Keratinocyte (primary cell): Measurements from ENCODE around the gene ABHD10. TPM values are rescaled to one million over a fixed set of nuclear protein-coding genes. Genes with fewer than 3 reads are reported as not detected.
A peak's percentile ranks its signal among the peaks of the same experiment; 100 is the strongest.

ENCODE experiments used
- DNase-seq: peaks from one replicate; pipeline ENCODE4 v3.0.0-alpha.2; 2011; ENCODE audit warnings: low read depth, missing footprints, low spot score
- FAIRE-seq: peaks from 2 replicates; lab custom pipeline; 2011; peaks lifted over from hg19 to GRCh38; lab: Jason Lieb, UNC
- H2AFZ ChIP-seq: 2 replicates; pipeline ENCODE4 v1.6.0; 2012; ENCODE audit warnings: low read length, control low read depth, inconsistent platforms; ENCODE audit not compliant: control insufficient read depth
- H3K27ac ChIP-seq: 2 replicates; pipeline ENCODE4 v1.5.1; 2011; ENCODE audit warnings: low read length; ENCODE audit not compliant: control insufficient read depth, insufficient read depth
- H3K27me3 ChIP-seq: 3 replicates; pipeline ENCODE4 v1.6.0; 2011; ENCODE audit warnings: low read length; ENCODE audit not compliant: control insufficient read depth, insufficient read depth; ENCODE audit errors: extremely low read depth
- H3K36me3 ChIP-seq, 2 experiments: 2 replicates in 1 of 2; 3 replicates in 1 of 2; pipeline ENCODE4 v1.5.1; 2011; ENCODE audit warnings: low read length in 2 of 2, mild to moderate bottlenecking in 1 of 2; ENCODE audit not compliant: control insufficient read depth in 2 of 2, insufficient read depth in 2 of 2; ENCODE audit errors: extremely low read depth in 1 of 2
- H3K4me1 ChIP-seq: 3 replicates; pipeline ENCODE4 v1.5.1; 2011; ENCODE audit warnings: low read length; ENCODE audit not compliant: control insufficient read depth, insufficient read depth; ENCODE audit errors: extremely low read depth
- H3K4me2 ChIP-seq: 3 replicates; pipeline ENCODE4 v1.6.0; 2011; ENCODE audit warnings: low read depth, low read length; ENCODE audit not compliant: control insufficient read depth, insufficient read depth; ENCODE audit errors: extremely low read depth
- H3K4me3 ChIP-seq, 3 experiments: fragments of 200-600 bp in 1 of 3; sonication (generic) in 1 of 3; 2 replicates in 2 of 3; 3 replicates in 1 of 3; pipeline ENCODE4 v1.5.1; 2011 to 2016; ENCODE audit warnings: low read length in 3 of 3, mild to moderate bottlenecking in 3 of 3, control low read depth in 2 of 3, inconsistent platforms in 1 of 3, low read depth in 1 of 3, mixed read lengths in 1 of 3, mixed run types in 1 of 3, moderate library complexity in 1 of 3; ENCODE audit not compliant: control insufficient read depth in 2 of 3, insufficient read depth in 2 of 3; ENCODE audit errors: extremely low read depth in 1 of 3
- H3K79me2 ChIP-seq: 2 replicates; pipeline ENCODE4 v1.6.0; 2012; ENCODE audit warnings: low read length; ENCODE audit not compliant: control insufficient read depth, insufficient read depth
- H3K9ac ChIP-seq: 3 replicates; pipeline ENCODE4 v1.6.0; 2011; ENCODE audit warnings: low read length; ENCODE audit not compliant: control insufficient read depth, insufficient read depth; ENCODE audit errors: extremely low read depth
- H3K9me1 ChIP-seq: 3 replicates; pipeline ENCODE4 v1.6.0; 2011; ENCODE audit warnings: low read length; ENCODE audit not compliant: control insufficient read depth, insufficient read depth; ENCODE audit errors: extremely low read depth
- H3K9me3 ChIP-seq: 2 replicates; pipeline ENCODE4 v1.5.1; 2012; ENCODE audit warnings: low read depth, low read length; ENCODE audit not compliant: control insufficient read depth
- H4K20me1 ChIP-seq: 3 replicates; pipeline ENCODE4 v1.6.0; 2011; ENCODE audit warnings: low read length; ENCODE audit not compliant: control insufficient read depth, insufficient read depth; ENCODE audit errors: extremely low read depth
- EZH2 ChIP-seq: IDR thresholded peaks from one replicate; pipeline ENCODE4 v1.6.1; 2012; ENCODE audit warnings: inconsistent platforms, mild to moderate bottlenecking, low read length, moderate library complexity
- dilution Hi-C: fragments of 300-500 bp; cut with MboI; formaldehyde crosslinking; loops from one replicate; pipeline ENCODE4 v1.7.0; 2020; ENCODE audit warnings: low sequenced_read_pairs; ENCODE audit not compliant: extremely low pct_ligation_motif_present
- polyA plus RNA-seq, 5 experiments: library from polyadenylated mRNA; depleted of rRNA in 3 of 5; stranded (reverse) in 3 of 5; stranded (forward) in 1 of 5; unstranded in 1 of 5; fragments of >200 nt; gene quantifications; 1 replicate in 1 of 5; 2 replicates in 3 of 5; 3 replicates in 1 of 5; pipeline versions ENCODE4 v1.2.1 to v1.2.3, GENCODE V29; 2011 to 2012; ENCODE audit warnings: missing spikeins in 2 of 5, low read depth in 1 of 5, low replicate concordance in 1 of 5
- TF ChIP-seq, protein P1 (sequence below), 3 experiments: IDR thresholded peaks in 1 of 3; conservative IDR thresholded peaks in 1 of 3; optimal IDR thresholded peaks in 1 of 3; 2 replicates in 2 of 3; 3 replicates in 1 of 3; pipeline versions ENCODE3 to v1.5.1; 2011; ENCODE audit warnings: low read length in 3 of 3, mild to moderate bottlenecking in 3 of 3, moderate library complexity in 2 of 3, control low read depth in 1 of 3, inconsistent platforms in 1 of 3; ENCODE audit not compliant: insufficient read depth in 2 of 3; ENCODE audit errors: extremely low read depth in 1 of 3

ABHD10 gene
- polyA plus RNA-seq, 1 donor (not counting 4 experiments of a cell fraction or from before 2014, with no cell fraction given): 22.2 TPM

- Histone ChIP-seq H3K27ac (peak overlapping the region; percentile 25), H3K9me3 (no peaks in the 10 kb centered on the region), H3K4me1 (peaks cover 11% of the 10 kb centered on the region), H3K9me1 (no peaks in the 10 kb centered on the region), H3K4me2 (no peak overlapping the region), H4K20me1 (no peaks in the 10 kb centered on the region), H3K79me2 (no peaks in the 10 kb centered on the region), H3K36me3 (peaks cover 20 to 61% of the 10 kb centered on the region in 2 experiments), H3K9ac (no peak overlapping the region), H3K4me3 (no peak overlapping the region), H3K27me3 (no peaks in the 10 kb centered on the region), H2AFZ (no peak overlapping the region)
- dilution Hi-C loops: no loop called here
- DNase-seq (no peak), FAIRE-seq (no peak)
- TF ChIP-seq EZH2: no peak
- TF ChIP-seq, protein P1, sequence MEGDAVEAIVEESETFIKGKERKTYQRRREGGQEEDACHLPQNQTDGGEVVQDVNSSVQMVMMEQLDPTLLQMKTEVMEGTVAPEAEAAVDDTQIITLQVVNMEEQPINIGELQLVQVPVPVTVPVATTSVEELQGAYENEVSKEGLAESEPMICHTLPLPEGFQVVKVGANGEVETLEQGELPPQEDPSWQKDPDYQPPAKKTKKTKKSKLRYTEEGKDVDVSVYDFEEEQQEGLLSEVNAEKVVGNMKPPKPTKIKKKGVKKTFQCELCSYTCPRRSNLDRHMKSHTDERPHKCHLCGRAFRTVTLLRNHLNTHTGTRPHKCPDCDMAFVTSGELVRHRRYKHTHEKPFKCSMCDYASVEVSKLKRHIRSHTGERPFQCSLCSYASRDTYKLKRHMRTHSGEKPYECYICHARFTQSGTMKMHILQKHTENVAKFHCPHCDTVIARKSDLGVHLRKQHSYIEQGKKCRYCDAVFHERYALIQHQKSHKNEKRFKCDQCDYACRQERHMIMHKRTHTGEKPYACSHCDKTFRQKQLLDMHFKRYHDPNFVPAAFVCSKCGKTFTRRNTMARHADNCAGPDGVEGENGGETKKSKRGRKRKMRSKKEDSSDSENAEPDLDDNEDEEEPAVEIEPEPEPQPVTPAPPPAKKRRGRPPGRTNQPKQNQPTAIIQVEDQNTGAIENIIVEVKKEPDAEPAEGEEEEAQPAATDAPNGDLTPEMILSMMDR (optimal IDR thresholded peaks at IDR 0.05 in 1 of 3, IDR thresholded peaks at IDR 0.05 in 1 of 3, conservative IDR thresholded peaks at IDR 0.05 in 1 of 3; ENCODE audit: extremely low read depth in 1 of 3, insufficient read depth in 2 of 3, low read length in 3 of 3): no peak
Measured at GRCh38 chr3:111967068-111967467, 11.8 kb upstream of the ABHD10 start.

GRCh38 chr3:111967651-111968274, 11.1 kb upstream of the ABHD10 start:
- Histone ChIP-seq H3K9ac (no peak overlapping the region), H3K27ac (no peak overlapping the region), H3K4me2 (no peak overlapping the region)

More at GRCh38 chr3:111967651-111968274, 11.1 kb upstream of the ABHD10 start:
- no peak overlapping the region for H3K4me3 ChIP-seq
- DNase-seq: peak; percentile 49
- no peaks in the 10 kb centered on the region for H4K20me1 ChIP-seq
- no peaks in the 10 kb centered on the region for H3K9me3 ChIP-seq
- no peak overlapping the region for H2AFZ ChIP-seq
- no peaks in the 10 kb centered on the region for H3K79me2 ChIP-seq
- no peaks in the 10 kb centered on the region for H3K27me3 ChIP-seq
- TF ChIP-seq, protein P1 (optimal IDR thresholded peaks at IDR 0.05 in 1 of 3, IDR thresholded peaks at IDR 0.05 in 1 of 3, conservative IDR thresholded peaks at IDR 0.05 in 1 of 3; ENCODE audit: extremely low read depth in 1 of 3, insufficient read depth in 2 of 3, low read length in 3 of 3): peak; percentile 85 to 89 (median 86)
- TF ChIP-seq EZH2: no peak
- H3K36me3 ChIP-seq: peaks cover 19 to 56% of the 10 kb centered on the region in 2 experiments
- no peaks in the 10 kb centered on the region for H3K9me1 ChIP-seq
- peak; percentile 78 for FAIRE-seq
- peaks cover 11% of the 10 kb centered on the region for H3K4me1 ChIP-seq
- dilution Hi-C loops: no loop called here
